ENCODE results near the gene PDCD1.
"Not testable (repeated sequence)": the region's sequence is repeated elsewhere in the genome, so short reads cannot be mapped to it uniquely, and the experiment has no call there.

Gene PDCD1

GRCh38 chr2:241849616-241850543 is 8.8 kb downstream of the PDCD1 start:
- DNase-seq, result no peak

DNA sequence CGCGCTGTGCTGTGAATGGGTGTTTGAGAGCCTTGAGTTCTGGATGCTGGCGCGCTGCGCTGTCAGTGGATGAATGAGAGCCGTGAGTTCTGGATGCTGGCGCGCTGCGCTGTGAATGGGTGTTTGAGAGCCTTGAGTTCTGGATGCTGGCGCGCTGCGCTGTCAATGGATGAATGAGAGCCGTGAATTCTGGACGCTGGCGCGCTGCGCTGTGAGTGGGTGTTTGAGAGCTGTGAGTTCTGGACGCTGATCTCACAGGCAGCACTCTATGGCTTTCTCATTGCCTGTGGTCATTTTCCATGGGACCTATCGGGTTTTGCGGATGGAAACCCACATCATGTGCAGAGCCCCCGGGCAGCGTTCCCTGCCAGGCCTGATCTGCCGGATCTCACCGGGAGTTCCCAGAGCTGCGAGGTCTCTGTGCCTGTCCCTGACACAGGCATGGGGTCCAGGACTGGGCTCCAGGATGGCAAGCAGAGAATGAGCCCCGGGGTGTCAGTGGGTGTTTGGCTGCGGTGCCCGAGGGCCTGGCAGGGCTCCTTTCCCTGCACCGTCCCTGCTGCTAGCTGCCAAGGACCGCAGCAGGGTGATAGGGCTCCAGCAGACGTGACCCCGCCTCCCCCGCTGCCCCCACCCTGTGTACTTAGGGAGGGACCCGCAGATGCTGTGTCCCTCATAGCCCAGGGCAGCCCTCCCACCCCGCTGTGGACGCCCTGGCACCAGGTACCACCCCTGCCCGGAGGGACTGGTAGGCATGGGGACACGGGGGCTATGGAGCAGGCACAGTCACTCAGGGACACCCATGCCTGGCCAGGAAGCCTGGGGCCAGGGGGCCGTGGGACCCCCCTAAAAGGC is 9.7 kb downstream of the PDCD1 start:
- no peak for DNase-seq

- no peak for DNase-seq
Measured at GRCh38 chr2:241846406-241846805, 12.3 kb downstream of the PDCD1 start.

DNA sequence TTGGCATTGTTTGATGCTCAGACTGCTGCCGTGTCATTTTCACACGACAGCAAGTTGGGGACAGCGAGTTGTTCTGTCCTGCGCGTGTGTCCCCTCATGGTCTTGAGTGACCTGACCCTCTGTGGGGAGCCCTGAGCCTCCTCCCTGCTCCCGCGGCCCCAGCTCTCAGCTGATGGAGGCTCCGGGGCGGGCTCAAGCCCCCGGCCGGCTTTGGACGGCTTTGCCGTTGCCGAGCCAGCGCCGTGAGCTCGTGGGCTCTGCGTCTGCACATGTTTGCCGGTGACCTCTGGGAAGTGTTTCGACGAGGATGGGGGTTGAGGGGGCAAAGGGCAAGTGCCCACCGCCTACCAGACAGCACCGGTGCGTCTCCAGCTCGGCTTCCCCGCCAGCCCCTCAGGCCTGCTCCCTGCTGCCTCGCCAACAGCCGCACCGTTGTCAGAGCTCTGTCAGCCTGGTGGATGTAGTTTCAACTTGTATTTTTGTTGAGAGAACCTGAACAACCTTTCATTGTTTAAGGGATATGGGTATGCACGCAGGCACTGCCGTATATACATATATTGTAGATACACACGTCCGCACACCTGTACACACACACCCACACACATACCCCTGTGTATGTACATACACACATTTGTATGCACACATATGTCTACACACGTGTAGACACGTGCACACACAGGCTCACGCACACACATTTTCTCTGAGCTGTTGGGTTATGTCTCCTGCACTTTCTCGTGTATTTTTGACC is 13.7 kb downstream of the PDCD1 start:
- no peak for DNase-seq

DNA sequence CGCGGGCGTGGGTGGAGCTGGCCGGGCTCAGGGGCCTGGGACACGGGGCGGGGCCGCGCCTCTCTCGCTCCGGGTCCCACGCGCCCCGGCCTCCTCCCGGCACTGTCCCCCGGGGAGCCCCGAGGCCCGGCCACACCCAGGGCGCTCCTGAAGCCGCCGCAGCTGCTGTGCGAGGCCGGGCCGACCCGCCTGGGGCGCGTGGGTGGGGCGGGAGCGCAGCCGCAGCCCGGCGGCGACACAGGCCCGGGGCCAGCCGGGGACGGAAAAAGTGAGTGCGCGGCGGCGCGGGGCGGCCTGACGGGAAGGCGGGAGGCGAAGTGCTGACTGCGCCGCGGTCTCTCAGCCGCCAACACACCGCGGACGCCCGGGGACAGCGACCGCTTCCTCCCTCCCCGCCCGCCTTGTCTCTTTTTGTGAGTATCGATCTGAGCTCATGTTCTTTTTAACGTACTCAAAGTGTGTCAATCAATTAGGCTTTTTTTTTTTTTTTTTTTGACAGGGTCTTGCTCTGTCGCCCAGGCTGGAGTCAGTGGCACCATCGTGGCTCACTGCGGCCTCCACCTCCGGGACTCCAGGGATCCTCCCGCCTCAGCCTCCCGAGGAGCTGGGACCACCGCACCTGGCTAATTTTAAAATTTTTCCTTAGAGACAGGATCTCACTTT is 14.5 kb downstream of the PDCD1 start:
- peak; percentile 78 for DNase-seq

- DNase-seq, result no peak
Measured at GRCh38 chr2:241843321-241844065, 15.2 kb downstream of the PDCD1 start.

DNA sequence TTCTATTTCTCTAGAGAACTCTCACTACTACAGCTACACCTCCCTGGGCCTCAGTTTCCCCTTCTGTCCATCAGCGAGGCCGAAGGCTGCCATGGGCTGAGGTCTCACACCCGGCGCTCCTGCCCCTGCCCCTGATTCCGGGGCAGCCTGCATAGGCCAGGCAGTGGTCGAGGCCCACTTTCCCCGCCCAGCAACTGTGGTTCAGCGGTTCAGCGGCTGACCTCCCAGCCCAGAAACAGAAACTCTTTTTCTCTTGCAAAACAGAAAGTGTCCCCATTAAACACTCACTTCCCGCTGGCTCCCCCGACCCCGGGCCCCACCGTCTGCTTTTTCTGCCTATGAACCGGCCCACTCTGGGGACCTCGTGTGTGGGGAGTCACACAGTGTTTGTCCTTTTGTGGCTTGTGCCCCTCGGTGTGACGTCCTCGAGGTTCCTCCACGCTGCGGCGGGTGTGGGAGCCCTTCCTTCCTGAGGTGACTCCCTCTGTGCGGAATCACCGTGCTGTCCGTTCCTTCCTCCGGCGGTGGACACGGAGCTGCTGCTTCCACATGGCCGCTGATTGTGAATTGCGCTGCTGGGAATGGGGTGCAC is 16.0 kb downstream of the PDCD1 start:
- peak; percentile 65 for DNase-seq

DNA sequence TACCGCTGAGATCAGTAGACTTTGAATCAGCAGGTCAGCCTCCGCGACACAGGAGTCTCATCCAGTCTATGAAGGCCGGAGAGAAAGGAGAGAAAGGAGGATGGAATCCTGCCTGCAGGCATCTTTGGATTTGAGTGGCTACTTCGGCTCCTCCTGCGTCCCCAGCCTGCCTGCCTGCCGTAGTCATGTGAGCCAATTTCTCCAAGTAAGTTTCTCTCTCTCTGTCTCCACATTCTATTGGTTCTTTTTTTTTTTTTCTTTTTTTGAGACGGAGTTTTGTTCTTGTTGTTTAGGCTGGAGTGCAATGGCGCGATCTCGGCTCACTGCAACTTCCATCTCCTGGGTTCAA is 16.7 kb downstream of the PDCD1 start:
- no peak for DNase-seq

DNA sequence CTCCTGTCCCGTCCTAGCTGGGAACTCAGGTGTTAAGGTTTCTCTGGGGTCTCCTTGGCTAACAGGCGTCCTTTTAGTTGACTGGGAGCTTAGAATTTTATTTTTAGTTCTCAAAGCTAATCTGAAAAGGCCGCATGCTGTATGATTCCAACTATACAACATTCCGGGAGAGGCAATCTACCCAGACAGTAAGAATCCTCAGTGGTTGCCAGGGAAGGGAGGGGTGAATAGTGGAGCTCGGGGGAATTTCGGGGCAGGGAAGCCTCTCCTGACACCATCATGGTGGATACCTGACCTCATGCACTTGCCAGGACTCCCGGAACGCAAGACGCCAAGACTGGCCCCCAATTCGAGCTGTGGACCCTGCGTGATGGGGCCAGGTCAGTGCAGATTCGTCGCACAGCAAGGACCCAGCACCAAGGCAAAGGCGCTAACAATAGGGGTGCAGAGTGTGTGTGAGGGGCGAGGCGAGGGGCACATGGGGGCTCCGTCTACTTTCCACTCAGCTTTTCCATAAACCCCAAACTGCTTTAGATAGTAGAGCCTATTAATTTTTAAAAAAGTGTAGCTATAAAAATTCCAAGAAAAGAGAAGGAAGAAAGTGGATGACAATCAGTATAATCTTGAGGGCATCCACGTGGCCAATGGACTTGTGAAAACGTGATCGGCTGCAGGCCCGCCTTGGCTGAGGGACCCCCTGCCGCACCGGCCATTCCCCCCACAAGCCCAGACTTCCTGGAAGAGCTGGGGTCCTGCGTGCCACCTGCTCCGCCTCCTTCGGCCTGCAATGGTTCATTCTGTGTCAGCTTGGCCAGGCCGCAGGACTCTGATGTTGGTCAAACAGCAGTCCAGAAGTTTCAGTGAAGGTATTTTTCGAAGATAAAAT is 17.3 kb downstream of the PDCD1 start:
- no peak for DNase-seq

- DNase-seq, result no peak
Measured at GRCh38 chr2:241837197-241837965, 21.3 kb downstream of the PDCD1 start.

GRCh38 chr2:241836292-241836691 is 22.4 kb downstream of the PDCD1 start:
- no peak for DNase-seq

GRCh38 chr2:241835611-241836010 is 23.1 kb downstream of the PDCD1 start:
- no peak for DNase-seq

DNA sequence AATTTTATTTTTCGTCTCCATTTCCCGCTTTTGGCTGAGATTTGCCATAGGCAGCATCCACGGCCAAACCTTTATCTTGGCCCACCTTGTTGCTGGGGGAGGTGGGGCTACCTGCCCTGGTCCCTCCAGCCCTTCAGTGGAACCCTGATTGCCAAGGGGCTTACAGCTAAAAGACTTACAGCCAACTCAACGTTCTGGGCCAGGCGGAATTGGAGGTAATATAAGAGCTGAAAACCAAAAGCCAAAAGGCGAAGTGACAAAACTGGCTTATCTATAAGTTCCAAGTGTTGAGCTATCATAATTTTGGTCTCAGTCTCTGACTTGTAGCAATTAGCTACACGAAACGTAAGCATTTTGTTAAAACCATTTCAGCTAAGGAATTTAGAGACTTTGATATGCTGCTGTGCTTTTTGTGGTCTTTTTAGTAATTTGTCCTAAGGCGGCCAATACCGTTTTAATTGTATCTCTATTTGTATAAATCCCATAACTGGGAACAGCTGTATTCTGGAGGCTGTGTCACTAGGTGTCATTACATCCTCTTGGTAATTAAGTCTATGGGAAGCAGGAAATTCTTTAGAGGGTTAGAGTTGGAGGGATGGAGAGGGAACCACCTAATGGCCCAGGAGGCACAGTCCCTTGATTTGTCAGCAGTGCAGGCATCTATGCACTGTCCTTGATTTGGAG is 24.0 kb downstream of the PDCD1 start:
- DNase-seq, result no peak

- DNase-seq, result not testable (repeated sequence)
Measured at GRCh38 chr2:241833756-241834526, 24.8 kb downstream of the PDCD1 start.

DNA sequence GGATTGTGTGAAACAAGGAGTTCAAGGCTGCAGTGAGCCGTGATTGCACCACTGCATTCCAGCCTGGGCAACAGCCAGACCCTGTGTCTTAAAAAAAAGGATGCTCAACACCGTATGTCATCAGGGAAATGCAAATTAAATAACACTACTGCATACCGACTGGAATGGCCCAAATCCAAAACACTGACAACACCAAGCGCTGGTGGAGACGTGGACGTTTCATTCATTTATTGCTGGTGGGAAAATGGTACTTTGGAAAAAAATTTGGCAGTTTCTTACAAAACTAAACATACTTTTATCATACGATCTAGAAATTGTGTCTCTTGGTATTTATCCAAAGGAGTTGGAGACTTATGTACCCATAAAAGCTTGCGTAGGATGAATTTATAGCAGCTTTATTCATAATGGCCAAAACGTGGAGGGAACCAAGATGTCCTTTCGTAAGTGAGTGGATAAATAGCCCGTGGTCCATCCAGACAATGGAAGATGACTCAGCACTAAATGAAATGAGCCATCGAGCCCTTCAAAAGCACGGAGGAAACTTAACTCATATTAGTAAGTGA is 25.5 kb downstream of the PDCD1 start:
- no peak for DNase-seq

- no peak for DNase-seq
Measured at GRCh38 chr2:241827394-241827793, 31.3 kb downstream of the PDCD1 start.

DNA sequence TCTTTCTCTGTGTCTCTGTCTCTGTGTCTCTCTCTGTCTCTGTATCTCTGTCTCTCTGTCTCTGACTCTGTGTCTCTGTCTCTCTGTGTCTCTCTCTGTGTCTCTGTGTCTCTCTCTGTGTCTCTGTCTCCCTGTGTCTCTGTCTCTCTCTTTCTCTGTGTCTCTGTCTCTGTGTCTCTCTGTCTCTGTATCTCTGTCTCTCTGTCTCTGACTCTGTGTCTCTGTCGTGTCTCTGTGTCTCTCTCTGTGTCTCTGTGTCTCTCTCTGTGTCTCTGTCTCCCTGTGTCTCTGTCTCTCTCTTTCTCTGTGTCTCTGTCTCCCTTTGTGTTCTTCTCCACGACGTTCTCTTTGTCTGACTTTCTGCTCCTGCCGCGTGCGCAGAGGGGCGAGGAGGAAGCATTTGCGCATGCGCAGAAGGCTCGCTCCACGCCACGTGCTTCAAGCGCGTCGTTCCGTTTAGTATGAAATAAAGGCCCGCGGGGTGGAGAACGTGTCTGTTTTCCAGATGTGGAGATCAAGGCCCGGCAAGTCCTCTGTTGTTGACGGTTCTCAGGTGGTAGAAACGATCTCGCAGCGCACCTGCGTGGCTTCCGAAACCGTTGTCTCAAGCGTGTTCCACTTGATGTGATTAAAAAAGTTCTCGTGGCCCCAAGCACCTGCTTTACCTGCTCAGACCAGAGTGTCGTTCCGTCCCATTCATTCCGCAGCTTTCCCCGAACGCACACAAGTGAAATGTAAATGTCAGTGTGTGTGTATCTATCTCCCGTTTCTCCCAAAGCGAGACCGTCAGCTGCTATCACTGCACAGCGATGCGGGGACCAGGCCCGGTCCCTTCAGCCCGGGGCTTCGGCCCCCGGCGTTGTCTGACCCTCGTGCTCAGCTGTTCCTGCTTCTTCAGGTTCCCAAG is 34.9 kb downstream of the PDCD1 start:
- not testable (repeated sequence) for DNase-seq
